ENCODE results near the gene FNBP1.

The FNBP1 gene

GRCh38 chr9:129864991-129865647, 177.9 kb downstream of the FNBP1 start:
- TF ChIP-seq, protein P1, sequence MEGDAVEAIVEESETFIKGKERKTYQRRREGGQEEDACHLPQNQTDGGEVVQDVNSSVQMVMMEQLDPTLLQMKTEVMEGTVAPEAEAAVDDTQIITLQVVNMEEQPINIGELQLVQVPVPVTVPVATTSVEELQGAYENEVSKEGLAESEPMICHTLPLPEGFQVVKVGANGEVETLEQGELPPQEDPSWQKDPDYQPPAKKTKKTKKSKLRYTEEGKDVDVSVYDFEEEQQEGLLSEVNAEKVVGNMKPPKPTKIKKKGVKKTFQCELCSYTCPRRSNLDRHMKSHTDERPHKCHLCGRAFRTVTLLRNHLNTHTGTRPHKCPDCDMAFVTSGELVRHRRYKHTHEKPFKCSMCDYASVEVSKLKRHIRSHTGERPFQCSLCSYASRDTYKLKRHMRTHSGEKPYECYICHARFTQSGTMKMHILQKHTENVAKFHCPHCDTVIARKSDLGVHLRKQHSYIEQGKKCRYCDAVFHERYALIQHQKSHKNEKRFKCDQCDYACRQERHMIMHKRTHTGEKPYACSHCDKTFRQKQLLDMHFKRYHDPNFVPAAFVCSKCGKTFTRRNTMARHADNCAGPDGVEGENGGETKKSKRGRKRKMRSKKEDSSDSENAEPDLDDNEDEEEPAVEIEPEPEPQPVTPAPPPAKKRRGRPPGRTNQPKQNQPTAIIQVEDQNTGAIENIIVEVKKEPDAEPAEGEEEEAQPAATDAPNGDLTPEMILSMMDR (conservative IDR thresholded peaks at IDR 0.05; ENCODE audit: low read depth) = no peak
- CTCF ChIA-PET = interaction anchor here (0.6 kb wide), 2 partner anchors 15 to 71 kb away, joined by 3 to 4 read pairs; no protein-coding TSS in a partner anchor
- H3K27ac ChIP-seq = peak overlapping the region; percentile 12
- DNase-seq (ENCODE audit: low spot score) = no peak
- POLR2A ChIA-PET (ENCODE audit: low non-redundant PET) = interaction anchor here (0.8 kb wide), 1 partner anchor 22 kb away, joined by 3 read pairs; no protein-coding TSS in a partner anchor

DNA sequence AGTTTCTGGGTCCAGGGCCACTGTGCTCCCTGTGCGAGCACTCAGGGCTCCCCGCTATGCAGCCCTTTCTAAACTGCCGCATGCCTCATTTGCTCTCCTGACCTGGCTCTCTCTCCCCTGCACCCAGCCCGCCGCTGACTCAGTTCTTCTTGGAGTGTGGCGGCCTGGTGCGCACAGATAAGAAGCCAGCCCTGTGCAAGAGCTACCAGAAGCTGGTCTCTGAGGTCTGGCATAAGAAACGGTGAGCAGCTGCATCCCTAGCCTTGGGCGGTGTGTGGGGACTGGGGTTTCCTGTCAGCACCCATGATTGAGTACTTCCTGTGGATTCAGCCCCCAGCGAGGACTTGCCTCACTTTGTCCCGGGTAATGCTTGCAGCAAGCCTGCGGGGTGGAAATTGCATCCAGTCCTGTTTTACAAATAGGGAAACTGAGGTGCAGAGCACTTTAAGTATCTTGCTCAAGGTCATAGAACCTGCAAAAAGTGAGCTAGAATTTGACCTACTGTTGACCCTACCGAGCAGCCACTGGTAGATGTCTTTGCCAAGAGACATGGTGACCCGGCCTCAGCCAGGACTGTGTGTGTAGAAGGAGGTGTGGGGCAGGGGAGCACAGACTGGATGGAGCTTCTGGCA, 179.8 kb downstream of the FNBP1 start:
- DNase-seq (ENCODE audit: low spot score) = peak; percentile 90
- ChIA-PET POLR2A (ENCODE audit: low non-redundant PET) (no interaction called here), CTCF (interaction anchor here (1.3 kb wide), 1 partner anchor 22 kb away, joined by 3 read pairs; no protein-coding TSS in a partner anchor)
- peak overlapping the region; percentile 70 for H3K27ac ChIP-seq
- TF ChIP-seq, protein P1 (conservative IDR thresholded peaks at IDR 0.05; ENCODE audit: low read depth) = no peak

- TF ChIP-seq, protein P1 (conservative IDR thresholded peaks at IDR 0.05; ENCODE audit: low read depth) = no peak
- H3K27ac ChIP-seq = no peak overlapping the region
- no peak for DNase-seq (ENCODE audit: low spot score)
- CTCF ChIA-PET = no interaction called here
- POLR2A ChIA-PET (ENCODE audit: low non-redundant PET) = no interaction called here
Measured at GRCh38 chr9:129861447-129861827, 181.6 kb downstream of the FNBP1 start.

DNA sequence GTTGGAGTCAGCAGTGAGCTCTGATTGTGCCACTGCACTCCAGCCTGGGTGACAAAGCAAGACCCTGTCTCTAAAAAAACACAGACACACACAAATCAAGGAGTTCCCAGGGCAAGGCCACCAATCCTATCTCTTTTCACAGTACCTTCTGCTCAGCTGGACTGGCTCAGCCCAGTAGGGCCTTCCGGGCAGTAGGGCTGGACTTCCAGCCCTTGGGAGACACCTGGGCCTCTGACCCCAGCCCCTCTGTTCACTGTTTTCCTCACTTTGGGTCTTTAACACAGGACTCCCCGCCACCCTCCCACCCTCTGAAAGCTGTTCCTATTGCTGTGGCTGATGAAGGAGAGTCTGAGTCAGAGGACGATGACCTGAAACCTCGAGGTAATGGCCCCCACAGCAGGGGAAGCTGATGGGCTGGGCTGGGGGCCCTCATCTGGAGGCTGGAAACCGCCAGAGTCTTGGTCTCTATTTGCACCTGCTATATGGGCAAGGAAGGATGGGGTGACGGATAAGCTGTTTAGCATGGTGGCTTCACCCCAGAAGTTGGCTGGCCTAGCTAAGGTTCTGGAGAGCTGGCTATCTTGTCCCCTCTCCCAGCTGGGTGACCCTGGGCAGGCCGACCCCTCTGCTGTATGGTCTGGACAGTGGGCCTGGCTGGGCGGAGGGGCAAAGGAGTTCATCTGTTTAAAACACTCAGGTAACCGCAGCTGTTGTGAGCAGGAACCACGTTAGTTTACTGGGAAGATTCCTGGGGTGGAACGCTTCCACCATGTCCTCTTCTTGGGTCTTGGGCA, 182.1 kb downstream of the FNBP1 start:
- no peak overlapping the region for H3K27ac ChIP-seq
- CTCF ChIA-PET = interaction anchor here (0.6 kb wide), 1 partner anchor 591 kb away, joined by 3 read pairs; no protein-coding TSS in a partner anchor
- POLR2A ChIA-PET (ENCODE audit: low non-redundant PET) = interaction anchor here (0.6 kb wide), 1 partner anchor 222 kb away, joined by 3 read pairs; no protein-coding TSS in a partner anchor
- TF ChIP-seq, protein P1 (conservative IDR thresholded peaks at IDR 0.05; ENCODE audit: low read depth) = no peak
- no peak for DNase-seq (ENCODE audit: low spot score)

DNA sequence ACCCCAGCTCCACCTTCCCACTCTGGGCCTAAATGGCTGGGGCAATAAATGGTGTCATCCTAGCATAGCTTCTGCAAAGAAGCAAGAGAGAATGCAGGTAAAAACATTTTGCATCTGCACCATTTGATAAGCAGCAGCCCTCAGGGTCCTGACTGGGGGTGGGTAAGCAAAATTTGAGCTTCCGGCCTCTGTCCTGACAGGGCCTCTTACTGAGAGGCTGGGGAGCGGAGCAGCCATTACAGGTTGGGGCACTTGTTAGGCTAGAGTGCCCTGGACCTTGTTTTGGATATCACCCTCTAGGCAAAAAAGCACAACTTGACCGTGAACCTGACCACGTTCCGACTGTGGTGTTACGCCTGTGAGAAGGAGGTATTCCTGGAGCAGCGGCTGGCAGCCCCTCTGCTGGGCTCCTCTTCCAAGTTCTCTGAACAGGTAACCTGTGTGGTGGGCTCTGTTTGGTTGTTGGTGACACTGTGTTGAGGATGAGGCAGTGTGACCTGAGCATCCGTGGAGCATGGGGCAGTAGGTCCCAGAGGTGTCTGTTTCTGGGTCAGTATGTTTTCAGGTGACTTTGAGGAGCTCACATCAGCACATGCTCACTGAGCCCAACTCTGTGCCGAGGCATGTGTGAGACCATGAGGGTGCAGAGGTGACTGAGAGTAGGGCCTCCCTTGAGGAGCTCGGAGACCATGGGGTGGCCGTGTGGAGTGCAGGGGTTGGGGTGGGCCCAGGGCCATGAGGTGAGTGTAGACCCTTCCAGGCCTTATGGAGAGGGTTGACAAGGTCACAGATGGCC, 184.6 kb downstream of the FNBP1 start:
- ChIA-PET CTCF (no interaction called here), POLR2A (ENCODE audit: low non-redundant PET) (no interaction called here)
- TF ChIP-seq, protein P1 (conservative IDR thresholded peaks at IDR 0.05; ENCODE audit: low read depth) = no peak
- DNase-seq (ENCODE audit: low spot score) = no peak
- no peak overlapping the region for H3K27ac ChIP-seq

GRCh38 chr9:129857207-129857606, 185.8 kb downstream of the FNBP1 start:
- no peak for DNase-seq (ENCODE audit: low spot score)
- H3K27ac ChIP-seq = no peak overlapping the region
- POLR2A ChIA-PET (ENCODE audit: low non-redundant PET) = no interaction called here
- TF ChIP-seq, protein P1 (conservative IDR thresholded peaks at IDR 0.05; ENCODE audit: low read depth) = no peak
- CTCF ChIA-PET = no interaction called here

Measured in RWPE1 (cell line).